DOHH2 (cell line): ENCODE data around the gene ACTR1B.

Experiments
- EZH2phosphoT487 ChIP-seq: fragments of 200-600 bp; sonication (generic); IDR thresholded peaks from 2 replicates; pipeline ENCODE4 v1.6.1; 2017; ENCODE audit warnings: borderline replicate concordance, mild to moderate bottlenecking, antibody characterized with exemption, low read length, moderate library complexity, mixed read lengths
- TF ChIP-seq, protein P1 (sequence below): fragments of 200-600 bp; sonication (generic); IDR thresholded peaks from one replicate; pipeline ENCODE4 v1.5.1; 2014; ENCODE audit warnings: antibody characterized with exemption, mild to moderate bottlenecking, low read depth, low read length; ENCODE audit not compliant: poor library complexity, severe bottlenecking

DNA sequence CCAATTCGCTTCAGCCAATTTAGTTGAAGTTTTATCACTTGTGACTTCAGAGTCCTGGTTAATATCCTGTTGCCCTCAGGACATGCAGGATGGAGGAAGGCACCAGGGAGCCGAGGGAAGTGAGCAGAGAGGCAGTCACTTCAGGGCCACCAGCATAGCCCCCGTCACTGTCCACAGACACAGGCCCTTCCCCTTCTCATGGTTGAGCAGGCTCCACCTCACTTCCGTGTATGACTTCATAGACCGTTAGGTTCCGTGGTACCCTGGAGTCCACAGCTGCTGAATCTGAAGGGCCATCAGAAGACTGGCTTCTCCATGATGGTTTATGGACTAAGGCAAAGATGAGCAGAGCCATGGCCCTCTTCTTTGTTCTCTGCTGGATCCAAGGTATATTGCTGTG is 5.6 kb upstream of the ACTR1B start, which contains the start of gene C2orf92:
- TF ChIP-seq, protein P1, sequence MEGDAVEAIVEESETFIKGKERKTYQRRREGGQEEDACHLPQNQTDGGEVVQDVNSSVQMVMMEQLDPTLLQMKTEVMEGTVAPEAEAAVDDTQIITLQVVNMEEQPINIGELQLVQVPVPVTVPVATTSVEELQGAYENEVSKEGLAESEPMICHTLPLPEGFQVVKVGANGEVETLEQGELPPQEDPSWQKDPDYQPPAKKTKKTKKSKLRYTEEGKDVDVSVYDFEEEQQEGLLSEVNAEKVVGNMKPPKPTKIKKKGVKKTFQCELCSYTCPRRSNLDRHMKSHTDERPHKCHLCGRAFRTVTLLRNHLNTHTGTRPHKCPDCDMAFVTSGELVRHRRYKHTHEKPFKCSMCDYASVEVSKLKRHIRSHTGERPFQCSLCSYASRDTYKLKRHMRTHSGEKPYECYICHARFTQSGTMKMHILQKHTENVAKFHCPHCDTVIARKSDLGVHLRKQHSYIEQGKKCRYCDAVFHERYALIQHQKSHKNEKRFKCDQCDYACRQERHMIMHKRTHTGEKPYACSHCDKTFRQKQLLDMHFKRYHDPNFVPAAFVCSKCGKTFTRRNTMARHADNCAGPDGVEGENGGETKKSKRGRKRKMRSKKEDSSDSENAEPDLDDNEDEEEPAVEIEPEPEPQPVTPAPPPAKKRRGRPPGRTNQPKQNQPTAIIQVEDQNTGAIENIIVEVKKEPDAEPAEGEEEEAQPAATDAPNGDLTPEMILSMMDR: no peak
- no peak for TF ChIP-seq EZH2phosphoT487
